NCI-H1105 treated with DMSO at 0.1 percent for 48 hours (cell line): ENCODE data around the gene LOXHD1.

ENCODE experiments used
- DNase-seq: peaks from one replicate; lab custom pipeline; 2025; lab: John Stamatoyannopoulos, UW

Gene LOXHD1

DNA sequence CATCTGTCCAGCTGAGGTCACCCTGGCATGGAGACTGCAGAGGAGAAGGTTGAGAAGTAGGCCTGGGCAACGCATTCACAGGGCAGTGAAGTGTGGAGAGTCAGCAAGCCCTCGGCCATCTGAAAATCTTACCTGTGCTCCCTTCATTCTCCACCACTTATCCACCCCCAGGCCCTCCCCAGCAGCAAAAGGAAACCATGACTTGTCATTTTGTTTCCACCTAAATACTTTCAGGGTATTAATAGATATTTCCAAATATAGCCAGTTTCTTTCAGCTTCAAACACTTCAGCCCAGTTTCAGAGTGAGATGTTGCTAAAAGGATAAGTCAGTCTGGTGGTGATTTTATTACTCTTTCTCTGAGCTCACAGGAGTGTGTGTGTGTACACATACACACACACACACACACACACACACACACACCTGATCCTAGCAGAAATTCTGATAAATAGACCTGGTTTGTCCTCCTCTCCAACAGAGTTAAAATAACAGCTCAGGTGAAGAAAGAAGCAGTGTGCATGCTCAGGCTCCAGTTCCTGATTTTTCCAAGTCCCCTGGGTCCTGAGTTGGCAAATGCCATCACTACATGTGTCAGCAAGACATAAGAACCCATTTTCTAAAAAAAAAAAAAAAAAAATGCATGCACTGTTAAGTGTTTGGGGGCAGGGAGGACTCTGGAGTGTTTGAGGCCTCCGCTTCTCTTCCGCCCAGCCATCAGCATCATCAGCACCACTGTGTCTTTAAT, 82.8 kb downstream of the LOXHD1 start:
- no peak for DNase-seq

DNA sequence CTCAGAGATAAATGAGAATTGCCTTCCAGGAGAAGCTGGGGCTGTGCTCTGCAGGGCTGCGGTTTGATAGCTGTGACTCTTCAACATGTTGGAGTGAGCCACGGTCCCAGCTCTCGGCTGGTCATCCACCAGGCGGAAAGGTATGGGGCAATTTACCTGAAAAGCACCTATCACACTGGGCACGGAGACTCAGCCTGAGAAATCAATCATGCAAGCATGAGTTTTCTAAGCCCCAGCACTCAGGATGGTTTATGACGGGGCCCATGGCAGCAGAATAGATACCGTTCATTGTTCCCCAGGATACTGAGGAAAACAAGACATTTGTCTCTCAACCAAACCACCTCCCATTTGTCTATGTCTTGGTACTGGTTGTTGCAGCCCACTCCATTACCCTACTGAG, 83.9 kb downstream of the LOXHD1 start:
- DNase-seq, result no peak

- DNase-seq, result no peak
Measured at GRCh38 chr18:46571756-46572155, 85.3 kb downstream of the LOXHD1 start.

GRCh38 chr18:46570666-46571065, 86.4 kb downstream of the LOXHD1 start:
- DNase-seq, result no peak

- no peak for DNase-seq
Measured at GRCh38 chr18:46570134-46570533, 86.9 kb downstream of the LOXHD1 start.

DNA sequence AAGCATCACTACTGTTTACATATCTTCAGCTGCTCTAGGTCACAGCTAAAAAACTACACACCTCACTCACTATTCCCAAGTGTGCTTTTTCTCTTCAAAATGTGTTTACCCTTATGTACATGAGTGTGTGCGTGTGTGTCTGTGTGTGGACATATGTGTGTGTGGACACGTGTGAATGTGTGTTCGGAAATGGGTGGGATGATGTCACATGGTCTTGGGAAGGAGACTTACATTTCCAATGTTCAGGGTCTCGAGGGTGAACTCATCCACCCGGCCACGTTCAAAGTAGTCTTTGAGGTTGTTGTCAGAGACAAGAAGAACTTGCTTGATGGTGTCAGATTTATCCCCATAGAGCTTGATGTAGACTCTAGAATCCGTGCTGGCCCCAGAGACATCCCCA, 87.8 kb downstream of the LOXHD1 start:
- no peak for DNase-seq

GRCh38 chr18:46567196-46567595, 89.8 kb downstream of the LOXHD1 start:
- no peak for DNase-seq

GRCh38 chr18:46566111-46566510, 90.9 kb downstream of the LOXHD1 start:
- DNase-seq, result no peak

- DNase-seq, result no peak
Measured at GRCh38 chr18:46565256-46565655, 91.8 kb downstream of the LOXHD1 start.

GRCh38 chr18:46563317-46563716, 93.7 kb downstream of the LOXHD1 start:
- DNase-seq, result no peak

DNA sequence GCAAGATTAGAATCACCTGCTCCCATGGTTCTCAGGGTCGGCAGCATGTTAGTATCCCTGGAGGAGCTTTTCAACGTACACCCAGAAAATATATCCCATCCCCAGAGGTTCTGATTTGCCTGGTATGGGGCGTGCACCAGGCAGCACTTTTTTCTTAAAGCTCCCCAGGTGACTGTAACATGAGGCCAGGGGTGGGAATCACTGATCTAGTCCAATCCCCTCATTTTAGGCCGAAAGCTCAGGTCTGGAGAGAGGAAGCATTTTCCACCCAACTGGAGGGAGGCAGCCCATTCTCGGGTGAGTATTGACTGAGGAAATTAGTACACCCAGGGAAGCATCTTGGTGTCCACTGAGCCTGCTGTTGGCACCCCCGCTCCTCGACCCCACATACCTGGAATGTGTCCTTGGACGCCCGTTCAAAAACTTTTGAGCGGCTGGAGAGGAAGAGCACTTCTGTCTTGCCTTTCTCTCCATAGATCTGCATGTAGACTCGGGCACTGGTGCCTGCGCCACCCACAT, 94.3 kb downstream of the LOXHD1 start:
- no peak for DNase-seq

- DNase-seq, result no peak
Measured at GRCh38 chr18:46560671-46561045, 96.4 kb downstream of the LOXHD1 start.

DNA sequence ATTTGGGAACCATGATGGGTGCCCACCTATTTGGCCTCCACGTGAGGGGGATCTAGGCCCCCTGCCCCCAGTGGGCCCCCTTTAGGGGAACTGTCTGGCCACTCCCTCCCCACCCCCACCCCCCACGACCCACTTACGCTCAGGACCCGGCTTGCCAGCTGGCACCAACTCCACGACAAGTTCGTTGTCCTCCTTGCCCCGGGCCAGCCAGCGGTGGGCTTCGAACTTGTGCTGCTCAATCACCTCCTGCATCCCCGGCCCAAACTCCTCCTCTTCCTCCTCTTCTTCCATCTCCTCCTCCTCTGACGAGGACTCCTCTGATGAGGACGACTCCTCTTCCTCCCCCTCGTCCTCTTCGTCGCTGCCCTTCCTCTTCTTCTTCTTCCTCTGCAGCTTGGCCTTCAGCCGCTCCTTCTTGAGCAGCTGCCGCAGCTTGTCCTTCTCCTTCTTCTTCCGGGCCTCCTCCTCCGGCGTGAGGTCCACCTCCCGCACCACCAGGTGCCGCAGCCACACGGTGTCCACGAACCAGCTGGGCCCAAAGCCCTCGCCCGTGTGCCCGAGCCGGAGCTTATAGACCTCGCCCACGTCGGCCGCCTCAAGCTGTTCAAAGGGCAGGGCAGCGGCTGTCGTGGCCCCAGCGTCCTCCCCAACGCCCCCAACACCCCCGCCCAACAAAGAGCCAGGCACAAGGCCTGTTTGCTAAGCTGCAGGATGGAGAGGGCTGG, 96.9 kb downstream of the LOXHD1 start:
- no peak for DNase-seq

- DNase-seq, result no peak
Measured at GRCh38 chr18:46559296-46559695, 97.7 kb downstream of the LOXHD1 start.

- DNase-seq, result no peak
Measured at GRCh38 chr18:46556590-46557206, 100.3 kb downstream of the LOXHD1 start.

DNA sequence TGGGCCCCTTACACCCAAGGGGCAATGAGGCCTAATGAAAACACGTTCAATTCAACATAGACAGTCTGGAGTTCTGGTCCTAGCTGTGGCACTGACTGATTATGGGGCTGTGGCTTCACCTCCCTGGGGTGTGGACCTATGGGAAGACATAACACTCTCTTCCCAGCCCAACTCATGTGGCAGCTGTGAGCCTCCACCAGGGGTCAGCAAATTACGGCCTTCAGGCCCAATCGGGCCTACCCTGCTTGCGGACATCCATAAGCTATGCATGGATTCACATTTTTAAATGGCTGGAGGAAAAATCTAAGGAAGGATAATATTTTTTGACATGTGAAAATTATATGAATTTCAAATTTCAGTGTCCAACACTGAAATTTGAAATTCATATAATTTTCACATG, 101.3 kb downstream of the LOXHD1 start:
- DNase-seq, result no peak

GRCh38 chr18:46555213-46555612, 101.8 kb downstream of the LOXHD1 start:
- no peak for DNase-seq

DNA sequence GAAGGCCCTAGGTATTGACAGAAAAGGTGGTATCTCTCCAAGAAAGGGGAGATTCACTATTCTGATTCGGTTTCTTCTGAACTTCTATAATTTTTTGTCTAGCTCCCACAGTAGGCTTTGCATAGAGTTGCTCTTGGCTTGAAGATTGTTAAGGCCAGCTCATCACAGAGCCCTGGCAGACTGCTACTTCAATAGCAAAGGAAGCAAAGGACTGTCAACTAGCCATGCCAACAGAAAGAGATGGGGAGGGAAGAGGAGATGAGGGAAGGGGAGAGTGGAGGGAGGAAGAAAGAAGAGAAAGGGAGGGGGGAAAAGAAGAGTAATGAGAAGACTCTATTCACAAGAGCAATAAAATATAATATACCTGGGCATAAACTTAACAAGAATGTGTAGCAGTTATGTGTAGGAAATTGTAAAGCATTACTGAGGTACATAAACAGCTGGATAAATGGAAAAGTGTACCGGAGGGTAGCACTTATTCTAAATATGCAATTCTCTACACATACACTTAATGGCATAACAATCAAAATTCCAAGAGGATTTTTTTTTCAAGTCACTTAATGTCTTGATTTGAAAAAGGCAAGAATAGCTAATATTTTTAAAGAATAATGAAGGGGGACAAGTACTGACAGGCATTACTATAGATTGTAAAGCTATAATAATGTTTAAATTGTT, 102.5 kb downstream of the LOXHD1 start:
- no peak for DNase-seq

GRCh38 chr18:46550609-46551008, 106.4 kb downstream of the LOXHD1 start:
- DNase-seq, result no peak

GRCh38 chr18:46547520-46547919, 109.5 kb downstream of the LOXHD1 start:
- DNase-seq, result no peak

- no peak for DNase-seq
Measured at GRCh38 chr18:46546111-46546640, 110.8 kb downstream of the LOXHD1 start.

DNA sequence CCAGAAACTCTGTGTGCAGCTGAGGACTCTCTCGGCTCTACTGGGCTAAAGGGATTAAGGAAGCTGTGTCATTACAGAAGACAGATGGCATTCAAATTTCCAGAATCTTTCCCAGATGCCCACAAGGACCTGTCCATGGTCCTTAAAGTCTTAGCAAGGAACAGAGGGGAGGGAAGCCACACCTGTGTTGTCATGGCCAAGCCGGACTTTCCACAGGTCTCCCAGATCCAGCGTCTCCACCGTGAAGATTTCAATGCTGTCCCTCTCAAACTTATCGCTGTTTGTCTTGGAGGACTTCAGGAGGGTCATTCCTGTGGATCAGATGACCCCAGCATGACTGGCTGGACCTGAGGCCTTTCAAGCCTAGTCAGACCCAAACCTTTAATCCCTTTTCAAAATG, 114.5 kb downstream of the LOXHD1 start:
- no peak for DNase-seq
